ENCODE data around the gene DNAJC1.
"Not testable (repeated sequence)": the region's sequence is repeated elsewhere in the genome, so short reads cannot be mapped to it uniquely, and the experiment has no call there.

DNAJC1 gene

DNA sequence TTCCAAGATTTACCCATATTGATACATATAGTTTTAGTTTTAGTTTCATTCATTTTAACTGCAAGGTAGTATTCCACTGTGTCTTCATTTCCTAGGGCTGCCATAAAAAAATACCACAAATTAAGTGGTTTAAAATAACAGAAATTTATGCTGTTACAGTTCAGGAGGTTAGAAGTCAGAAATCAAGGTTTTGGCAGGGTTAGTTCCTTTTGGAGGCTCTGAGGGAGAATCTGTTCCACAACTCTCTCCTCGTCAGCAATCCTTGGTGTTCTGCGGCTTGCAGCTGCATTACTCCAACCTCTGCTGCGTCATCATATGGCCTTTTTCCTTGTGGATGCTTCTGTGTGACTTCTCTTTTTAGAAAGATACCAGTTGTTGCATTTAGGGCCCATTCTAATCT, 176.2 kb downstream of the DNAJC1 start:
- no peak for DNase-seq (ENCODE audit: low spot score)

DNA sequence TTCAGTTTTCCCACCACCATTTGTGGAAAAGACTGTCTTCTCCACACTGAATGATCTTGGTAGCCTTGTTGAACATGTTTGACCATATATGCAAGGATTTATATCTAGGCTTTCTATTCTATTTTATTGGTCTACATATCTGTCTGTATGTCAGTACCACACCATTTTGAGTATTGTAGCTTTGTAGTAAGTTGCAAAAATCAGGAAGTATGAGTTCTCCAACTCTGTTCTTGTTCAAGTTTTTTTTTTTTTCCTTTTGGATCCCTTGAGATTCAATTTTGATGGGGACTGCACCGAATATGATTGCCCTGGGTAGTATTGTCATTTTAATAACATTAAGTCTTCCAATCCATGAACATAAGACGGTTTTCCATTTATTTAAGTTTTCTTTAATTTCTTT, 176.8 kb downstream of the DNAJC1 start:
- no peak for DNase-seq (ENCODE audit: low spot score)

DNA sequence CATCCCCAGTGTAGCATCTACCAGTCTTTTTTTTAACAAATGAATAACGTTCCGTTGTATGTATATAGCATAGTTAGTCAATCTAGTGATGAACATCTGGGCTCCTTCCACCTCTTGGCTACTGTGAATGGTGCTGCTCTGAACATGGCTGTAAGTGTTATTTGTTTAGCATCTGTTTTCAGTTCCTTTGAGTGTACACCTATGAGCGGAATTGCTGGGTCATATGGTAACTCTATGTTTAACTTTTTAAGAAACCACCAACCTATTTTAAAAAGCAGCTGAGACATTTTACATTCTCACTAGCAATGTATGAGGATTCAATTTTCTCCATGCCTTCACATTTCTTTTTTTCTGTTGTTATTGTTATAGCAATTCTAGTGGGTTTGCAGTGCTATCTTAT, 178.2 kb downstream of the DNAJC1 start:
- DNase-seq (ENCODE audit: low spot score) = no peak

GRCh38 chr10:21824409-21824808, 179.1 kb downstream of the DNAJC1 start:
- DNase-seq (ENCODE audit: low spot score) = no peak

DNA sequence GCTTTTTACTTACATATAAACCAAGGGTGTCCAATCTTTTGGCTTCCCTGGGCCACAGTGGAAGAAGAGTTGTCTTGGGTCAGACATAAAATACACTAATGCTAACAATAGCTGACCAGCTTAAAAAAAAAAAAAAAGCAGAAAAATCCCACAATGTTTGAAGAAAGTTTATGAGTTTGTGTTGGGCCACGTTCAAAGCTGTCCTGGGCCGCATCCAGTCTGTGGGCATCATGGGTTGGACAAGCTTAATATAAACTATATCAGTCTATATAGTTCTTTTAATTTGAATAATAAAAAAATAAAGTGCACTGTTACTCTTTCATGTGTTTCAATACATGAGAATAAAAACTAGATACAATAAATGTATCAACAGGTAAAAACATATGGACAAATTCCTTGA, 179.9 kb downstream of the DNAJC1 start:
- no peak for DNase-seq (ENCODE audit: low spot score)

- not testable (repeated sequence) for DNase-seq (ENCODE audit: low spot score)
These were observed 181.3 kb downstream of the DNAJC1 start for GRCh38 chr10:21822273-21822672.

DNA sequence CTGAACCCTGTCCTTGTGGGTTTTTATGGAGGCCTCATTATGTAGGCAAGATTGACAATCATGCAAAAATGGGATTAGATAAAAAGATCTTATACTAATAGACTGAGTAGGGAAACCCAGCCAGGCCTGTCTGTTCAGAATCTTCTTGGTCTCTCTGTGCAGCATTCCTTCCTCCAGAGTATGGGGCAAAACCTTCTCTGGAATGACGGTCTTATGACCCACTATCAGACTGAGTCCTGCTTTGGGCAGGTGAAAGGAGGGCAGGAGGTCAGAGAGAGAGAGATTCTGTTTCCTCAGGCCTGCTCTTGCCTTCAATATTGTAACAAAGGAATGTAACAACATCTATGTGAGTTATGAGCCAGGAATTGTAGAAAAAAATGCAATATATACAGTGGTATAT, 182.6 kb downstream of the DNAJC1 start:
- no peak for DNase-seq (ENCODE audit: low spot score)

DNA sequence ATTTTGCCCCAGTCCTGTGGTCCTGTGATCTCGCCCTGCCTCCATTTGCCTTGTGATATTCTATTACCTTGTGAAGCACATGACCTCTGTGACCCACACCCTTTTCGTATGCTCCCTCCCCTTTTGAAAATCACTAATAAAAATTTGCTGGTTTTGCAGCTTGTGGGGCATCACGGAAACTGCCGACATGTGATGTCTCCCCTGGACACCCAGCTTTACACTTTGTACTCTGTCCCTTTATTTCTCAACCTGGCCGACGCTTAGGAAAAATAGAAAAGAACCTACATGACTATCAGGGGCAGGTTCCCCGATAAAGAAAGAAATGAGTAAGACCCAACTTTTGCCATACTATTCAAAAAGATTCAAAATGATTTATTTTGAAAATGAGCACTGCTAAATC, 185.1 kb downstream of the DNAJC1 start:
- DNase-seq (ENCODE audit: low spot score) = not testable (repeated sequence)

DNA sequence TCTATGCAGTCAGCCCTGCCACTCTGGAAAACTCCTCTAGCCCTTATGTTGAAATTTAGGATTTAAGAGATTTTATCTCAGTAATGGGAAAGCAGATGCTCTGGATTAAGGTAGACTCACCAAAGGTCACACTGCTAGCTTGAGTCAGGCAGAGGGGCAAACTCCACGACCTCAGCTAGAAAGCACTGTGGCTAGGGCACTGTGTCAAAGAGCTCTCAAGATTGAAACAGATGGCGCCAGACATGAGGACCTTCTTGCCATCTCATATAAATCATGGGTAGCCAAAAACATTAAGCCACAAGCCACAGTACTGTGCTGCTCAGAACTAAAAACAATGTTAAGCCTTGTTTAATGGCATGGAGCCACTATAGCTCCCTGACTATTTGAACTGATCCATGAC, 188.7 kb downstream of the DNAJC1 start:
- DNase-seq (ENCODE audit: low spot score) = no peak

- no peak for DNase-seq (ENCODE audit: low spot score)
These were observed 189.6 kb downstream of the DNAJC1 start for GRCh38 chr10:21813946-21814345.

DNA sequence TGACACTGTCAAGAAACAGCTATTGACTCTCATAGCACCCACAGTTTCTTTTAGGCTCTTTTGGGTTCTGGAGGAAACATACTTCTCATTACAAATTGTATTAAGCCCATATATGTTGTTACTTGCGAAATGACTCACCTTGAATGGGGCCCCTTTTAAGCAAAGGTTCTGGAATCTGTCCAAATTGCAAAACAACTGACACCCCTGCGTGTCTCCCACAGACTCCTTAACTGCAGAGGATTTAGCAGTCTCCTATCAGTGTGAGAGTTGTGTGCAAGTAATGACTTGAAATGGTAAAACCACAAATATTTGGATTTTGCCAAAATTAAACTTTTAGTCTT, 192.3 kb downstream of the DNAJC1 start:
- DNase-seq (ENCODE audit: low spot score) = no peak

GRCh38 chr10:21810582-21811244, 192.8 kb downstream of the DNAJC1 start:
- no peak for DNase-seq (ENCODE audit: low spot score)

- no peak for DNase-seq (ENCODE audit: low spot score)
These were observed 195.0 kb downstream of the DNAJC1 start for GRCh38 chr10:21808550-21808949.

DNA sequence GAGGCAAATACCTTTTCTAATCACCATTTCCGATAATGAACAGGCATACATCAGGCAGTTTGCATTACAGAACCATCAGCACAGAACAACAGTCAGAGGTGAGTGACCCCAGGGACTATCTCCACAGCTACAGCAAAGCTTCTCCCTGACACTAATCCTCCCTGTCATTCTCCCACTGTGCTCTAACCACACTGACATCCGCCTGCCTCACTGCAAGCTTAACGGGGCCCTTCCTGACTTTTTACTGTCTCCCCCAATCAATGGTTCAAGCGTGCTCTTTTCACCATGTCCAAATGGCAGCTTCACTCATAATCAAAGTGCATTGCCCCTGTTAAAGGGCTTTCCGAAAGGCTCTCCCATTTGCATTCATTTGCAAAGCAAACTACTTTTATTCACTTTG, 196.3 kb downstream of the DNAJC1 start:
- DNase-seq (ENCODE audit: low spot score) = no peak

- no peak for DNase-seq (ENCODE audit: low spot score)
These were observed 200.2 kb downstream of the DNAJC1 start for GRCh38 chr10:21803374-21803773.

- DNase-seq (ENCODE audit: low spot score) = no peak
These were observed 201.9 kb downstream of the DNAJC1 start for GRCh38 chr10:21801609-21802008.

DNA sequence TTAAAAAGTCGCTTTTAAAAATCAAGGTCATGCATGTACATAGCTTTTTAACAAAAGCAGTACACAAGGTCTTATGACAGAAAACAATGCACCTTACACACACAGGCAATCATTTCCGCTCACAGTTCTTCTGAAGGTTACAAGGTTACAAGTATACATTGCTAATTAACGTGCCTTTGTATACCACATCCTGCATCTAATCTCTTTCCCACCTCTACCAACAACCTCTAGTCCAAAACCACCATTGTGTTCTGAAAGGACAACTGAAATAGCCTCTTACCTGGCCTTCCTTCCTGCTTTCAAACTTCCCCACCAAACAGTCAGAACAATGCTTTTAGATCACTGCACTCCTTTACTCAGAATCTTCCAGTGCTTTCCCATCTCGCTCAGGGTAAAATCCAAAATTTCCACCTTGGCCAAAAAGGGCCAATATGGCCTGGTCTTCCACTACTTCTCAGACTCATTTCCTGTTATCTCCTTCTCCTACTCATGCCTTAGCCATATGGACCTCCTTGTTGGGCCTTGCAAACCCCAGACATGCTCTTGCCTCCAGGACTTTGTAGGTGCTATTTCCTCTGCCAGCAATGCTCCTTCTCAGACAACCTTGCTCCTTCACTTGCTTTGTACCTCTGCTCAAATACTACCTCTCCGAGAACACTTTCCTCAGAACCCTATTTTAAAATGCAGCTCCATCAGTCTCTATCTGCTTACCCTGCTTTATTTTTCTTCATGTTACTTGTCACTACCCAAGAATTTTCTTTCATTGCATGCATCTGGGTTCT, 205.4 kb downstream of the DNAJC1 start:
- DNase-seq (ENCODE audit: low spot score) = no peak

GRCh38 chr10:21797533-21797932, 206.0 kb downstream of the DNAJC1 start:
- no peak for DNase-seq (ENCODE audit: low spot score)

GRCh38 chr10:21791276-21791675, 212.3 kb downstream of the DNAJC1 start:
- no peak for DNase-seq (ENCODE audit: low spot score)

- no peak for DNase-seq (ENCODE audit: low spot score)
These were observed 226.6 kb downstream of the DNAJC1 start for GRCh38 chr10:21776883-21777282.

- DNase-seq (ENCODE audit: low spot score) = no peak
These were observed 232.3 kb downstream of the DNAJC1 start for GRCh38 chr10:21771219-21771618.

- DNase-seq (ENCODE audit: low spot score) = no peak
These were observed 234.5 kb downstream of the DNAJC1 start for GRCh38 chr10:21769041-21769440.

- DNase-seq (ENCODE audit: low spot score) = no peak
These were observed 238.9 kb downstream of the DNAJC1 start for GRCh38 chr10:21764466-21765189.
